HG02970 (cell line): ENCODE results near the gene ALPK1.

Experiments used
- ATAC-seq: cut with Tn5 transposase; IDR thresholded peaks from one replicate; pipeline ENCODE4 v1.9.1; 2021; ENCODE audit warnings: mild to moderate bottlenecking, moderate library complexity, moderate number of reproducible peaks; ENCODE audit not compliant: unreplicated experiment, low FRiP score

The ALPK1 gene

GRCh38 chr4:112322866-112323265 lies 25.7 kb downstream of the ALPK1 start:
- no peak for ATAC-seq

- ATAC-seq: no peak
These were observed 28.4 kb downstream of the ALPK1 start for GRCh38 chr4:112325530-112325929.

GRCh38 chr4:112327965-112328733 lies 31.0 kb downstream of the ALPK1 start:
- peak; percentile 62 for ATAC-seq

- no peak for ATAC-seq
These were observed 31.6 kb downstream of the ALPK1 start for GRCh38 chr4:112328734-112329130.

- ATAC-seq: no peak
These were observed 32.7 kb downstream of the ALPK1 start for GRCh38 chr4:112329672-112330375.

GRCh38 chr4:112330921-112331320 lies 33.8 kb downstream of the ALPK1 start:
- no peak for ATAC-seq

GRCh38 chr4:112332398-112332797 lies 35.2 kb downstream of the ALPK1 start:
- ATAC-seq: no peak

- ATAC-seq: no peak
These were observed 42.9 kb downstream of the ALPK1 start for GRCh38 chr4:112340023-112340422.

GRCh38 chr4:112341033-112341432 lies 43.9 kb downstream of the ALPK1 start:
- no peak for ATAC-seq

- no peak for ATAC-seq
These were observed 46.3 kb downstream of the ALPK1 start for GRCh38 chr4:112343330-112344080.

GRCh38 chr4:112348488-112349158 lies 51.5 kb downstream of the ALPK1 start:
- no peak for ATAC-seq

GRCh38 chr4:112352736-112353135 lies 55.6 kb downstream of the ALPK1 start:
- ATAC-seq: no peak

- no peak for ATAC-seq
These were observed 58.5 kb downstream of the ALPK1 start for GRCh38 chr4:112355662-112356061.

- ATAC-seq: no peak
These were observed 60.3 kb downstream of the ALPK1 start for GRCh38 chr4:112357453-112357852.

GRCh38 chr4:112357897-112358296 lies 60.7 kb downstream of the ALPK1 start:
- no peak for ATAC-seq

- ATAC-seq: no peak
These were observed 61.2 kb downstream of the ALPK1 start for GRCh38 chr4:112358415-112358814.

GRCh38 chr4:112358952-112359749 lies 62.0 kb downstream of the ALPK1 start:
- ATAC-seq: no peak

GRCh38 chr4:112361181-112361791 lies 64.1 kb downstream of the ALPK1 start:
- peak; percentile 64 for ATAC-seq

GRCh38 chr4:112370466-112370865 lies 73.3 kb downstream of the ALPK1 start:
- ATAC-seq: no peak
